Measurements from ENCODE around the gene STK11.

The STK11 gene

DNA sequence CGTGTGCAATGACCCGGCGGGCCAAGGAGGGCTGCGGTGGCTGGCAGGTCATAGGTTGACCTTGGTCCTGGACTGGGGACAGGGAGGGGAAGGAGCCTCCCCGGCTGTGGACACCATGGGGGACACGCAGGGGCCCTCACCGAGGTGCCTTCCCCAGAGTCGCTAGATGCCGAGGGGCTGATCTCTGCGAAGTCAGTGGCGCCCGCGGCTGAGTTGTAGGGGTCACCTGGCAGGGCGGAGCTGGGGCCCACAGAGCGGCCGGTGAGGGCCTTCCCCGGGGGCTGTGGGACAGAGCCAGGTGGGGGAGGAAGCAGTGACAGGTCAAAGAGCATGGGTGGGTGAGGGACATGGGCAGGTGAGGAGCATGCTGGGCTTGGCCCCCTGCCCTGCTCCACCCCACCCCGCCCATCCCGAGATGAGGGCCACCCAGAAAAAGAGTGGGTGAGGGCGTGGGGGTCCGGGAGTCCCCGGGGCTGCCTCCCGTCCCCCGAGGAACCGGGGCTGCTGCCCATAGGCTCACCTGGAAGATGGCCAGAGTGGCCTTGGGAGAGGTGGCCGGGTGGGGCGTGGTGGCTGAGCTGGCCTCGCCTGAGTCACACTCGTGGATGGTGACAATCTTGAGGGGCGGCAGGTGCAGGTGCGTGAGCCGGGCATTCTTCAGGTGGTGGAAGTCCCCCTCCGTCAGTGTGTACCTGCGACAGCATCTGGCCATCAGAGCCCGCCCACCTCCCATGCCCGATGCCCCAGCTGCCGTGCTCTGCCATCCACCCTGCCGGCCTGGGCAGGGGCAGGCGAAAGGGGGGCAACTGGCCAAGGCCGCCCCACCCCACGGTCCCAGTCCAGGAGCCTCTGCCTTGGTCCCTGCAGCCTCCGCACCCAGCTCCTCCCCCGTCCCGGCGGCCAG is 28.7 kb downstream of the STK11 start:
- Histone ChIP-seq H4K91ac (ENCODE audit: low read depth, low read length, poor library complexity) (no peak overlapping the region), H3K4me2 (ENCODE audit: insufficient read depth, low read length, poor library complexity, severe bottlenecking) (no peak overlapping the region), H3K4me1 (ENCODE audit: control insufficient read depth in 2 of 2, insufficient read depth in 1 of 2, low read depth in 1 of 2, low read length in 2 of 2) (peaks cover 14 to 17% of the 10 kb centered on the region in 2 donors), H4K8ac (ENCODE audit: low read depth, low read length) (no peak overlapping the region), H3K27me3 (ENCODE audit: control insufficient read depth in 3 of 3, insufficient read depth in 3 of 3, low read depth in 1 of 3, low read length in 3 of 3) (no peaks in the 10 kb centered on the region), H2BK5ac (ENCODE audit: low read length) (peak overlapping the region; percentile 66), H3K23ac (ENCODE audit: low read depth, low read length, poor library complexity) (peak overlapping the region; percentile 93), H3K4ac (ENCODE audit: low read length) (peak overlapping the region; percentile 53), H3K18ac (ENCODE audit: low read length) (no peak overlapping the region), H2BK15ac (ENCODE audit: low read length) (no peak overlapping the region), H2AFZ (ENCODE audit: low read length) (no peak overlapping the region), H3K9ac (ENCODE audit: low read depth, low read length, poor library complexity) (peak overlapping the region; percentile 21), H3K4me3 (ENCODE audit: low read length in 2 of 2) (no peak overlapping the region), H3K14ac (ENCODE audit: low read length) (no peak overlapping the region), H2AK5ac (ENCODE audit: low read depth, low read length) (no peak overlapping the region), H3K36me3 (replicated peaks in 1 of 2; ENCODE audit: control insufficient read depth in 2 of 2, insufficient read depth in 2 of 2, low read length in 2 of 2) (peaks cover 40 to 54% of the 10 kb centered on the region in 2 donors), H3K79me1 (ENCODE audit: low read depth, low read length) (peaks cover 33% of the 10 kb centered on the region), H2BK12ac (ENCODE audit: low read length) (no peak overlapping the region), H3K27ac (replicated peaks; ENCODE audit: low read length) (no peak overlapping the region), H3K9me3 (replicated peaks in 1 of 2; ENCODE audit: control insufficient read depth in 2 of 2, insufficient read depth in 1 of 2, low read depth in 1 of 2, low read length in 2 of 2) (no peaks in the 10 kb centered on the region), H2BK120ac (ENCODE audit: low read depth, low read length) (no peak overlapping the region)
- DNase-seq (ENCODE audit: low spot score), result no peak
- no CpG with 5 or more reads among the region's 45 CpGs for WGBS, 2 donors (ENCODE audit: extremely low coverage in 2 of 2, insufficient read length in 2 of 2, insufficient replicate concordance in 1 of 2)

DNA sequence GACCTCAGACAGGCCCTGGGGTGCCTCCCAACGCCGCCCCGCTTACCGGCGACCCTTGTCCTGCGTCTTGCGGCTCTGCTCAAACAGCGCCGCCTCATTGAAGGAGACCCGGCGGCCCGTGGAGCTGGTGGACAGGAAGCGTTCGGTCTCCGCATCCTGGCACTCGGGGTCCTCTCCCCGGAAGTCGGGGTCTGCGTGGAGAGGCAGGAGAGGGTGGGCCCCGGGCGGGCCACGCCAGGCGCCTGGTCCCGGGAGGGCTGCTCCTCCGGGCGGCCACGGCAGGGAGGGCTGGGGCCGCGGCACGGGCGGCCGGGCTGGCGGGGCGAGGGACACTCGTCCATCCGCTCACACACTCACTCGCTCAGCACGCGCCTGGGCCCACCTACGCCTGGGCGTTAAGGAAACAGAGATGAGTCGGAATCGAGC is 29.4 kb downstream of the STK11 start:
- H3K14ac ChIP-seq (ENCODE audit: low read length), result no peak overlapping the region
- WGBS, 2 donors (ENCODE audit: extremely low coverage in 2 of 2, insufficient read length in 2 of 2, insufficient replicate concordance in 1 of 2), result no CpG with 5 or more reads among the region's 43 CpGs

DNA sequence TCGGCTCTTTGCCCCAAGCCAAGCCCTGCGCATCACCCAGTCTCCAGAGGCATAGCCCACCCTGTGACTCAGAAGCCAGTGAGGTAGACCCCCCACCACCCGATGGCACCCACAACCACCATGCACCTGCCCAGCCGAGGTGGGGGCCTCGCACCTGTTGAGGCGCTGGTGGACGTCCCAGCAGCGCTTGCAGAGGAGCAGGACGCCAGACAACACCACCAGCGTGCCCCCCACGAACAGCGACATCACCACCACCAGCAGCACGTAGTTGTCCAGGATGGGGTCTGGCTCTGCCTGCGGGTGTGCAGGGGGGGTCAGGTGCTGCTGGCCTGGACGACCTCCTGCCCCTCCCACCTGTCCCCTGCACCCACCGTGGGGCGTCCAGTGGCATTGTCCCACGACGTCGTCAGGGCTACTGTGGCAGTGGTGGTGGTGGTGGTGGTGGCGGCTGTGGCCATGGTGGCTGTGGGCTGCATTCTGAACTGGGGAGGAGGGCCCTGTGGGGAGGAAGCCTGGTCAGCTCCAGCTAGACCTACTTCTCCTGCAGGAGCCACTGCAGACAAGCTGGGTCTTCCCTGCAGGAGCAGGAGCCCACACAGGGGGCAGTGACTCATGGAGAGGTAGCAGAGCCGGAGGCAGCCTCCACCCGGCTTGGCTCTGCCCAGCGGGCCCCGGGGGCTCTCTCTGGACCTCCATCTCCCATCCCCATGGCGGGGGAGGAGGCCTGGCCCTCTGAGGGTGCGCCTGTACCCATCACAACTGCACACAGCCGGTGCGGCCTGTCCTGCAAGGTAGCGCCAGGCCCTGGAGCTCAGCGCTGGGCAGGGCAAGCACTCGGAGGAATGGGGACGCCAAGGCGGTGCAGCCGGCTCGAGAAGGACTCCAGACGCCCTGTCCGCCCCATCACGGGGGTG is 30.3 kb downstream of the STK11 start:
- peak overlapping the region; percentile 68 for H3K27ac ChIP-seq (replicated peaks; ENCODE audit: low read length)
- no peaks in the 10 kb centered on the region for H3K9me3 ChIP-seq (replicated peaks in 1 of 2; ENCODE audit: control insufficient read depth in 2 of 2, insufficient read depth in 1 of 2, low read depth in 1 of 2, low read length in 2 of 2)
- H2BK15ac ChIP-seq (ENCODE audit: low read length), result peak overlapping the region; percentile 92
- no CpG with 5 or more reads among the region's 39 CpGs for WGBS, 2 donors (ENCODE audit: extremely low coverage in 2 of 2, insufficient read length in 2 of 2, insufficient replicate concordance in 1 of 2)
- H3K4me3 ChIP-seq (ENCODE audit: low read length in 2 of 2), result peak overlapping the region; percentile 69 to 82
- no peaks in the 10 kb centered on the region for H3K27me3 ChIP-seq (ENCODE audit: control insufficient read depth in 3 of 3, insufficient read depth in 3 of 3, low read depth in 1 of 3, low read length in 3 of 3)
- peak overlapping the region; percentile 69 for H3K4me2 ChIP-seq (ENCODE audit: insufficient read depth, low read length, poor library complexity, severe bottlenecking)
- H3K18ac ChIP-seq (ENCODE audit: low read length), result peak overlapping the region; percentile 97
- peak overlapping the region; percentile 100 for H2AK5ac ChIP-seq (ENCODE audit: low read depth, low read length)
- H2BK120ac ChIP-seq (ENCODE audit: low read depth, low read length), result peak overlapping the region; percentile 94
- H2AFZ ChIP-seq (ENCODE audit: low read length), result no peak overlapping the region
- H4K8ac ChIP-seq (ENCODE audit: low read depth, low read length), result peak overlapping the region; percentile 100
- H3K9ac ChIP-seq (ENCODE audit: low read depth, low read length, poor library complexity), result peak overlapping the region; percentile 90
- peak overlapping the region; percentile 93 for H3K23ac ChIP-seq (ENCODE audit: low read depth, low read length, poor library complexity)
- peak overlapping the region; percentile 97 for H2BK12ac ChIP-seq (ENCODE audit: low read length)
- H4K91ac ChIP-seq (ENCODE audit: low read depth, low read length, poor library complexity), result peak overlapping the region; percentile 92
- H3K79me1 ChIP-seq (ENCODE audit: low read depth, low read length), result peaks cover 37% of the 10 kb centered on the region
- peak overlapping the region; percentile 93 for H2BK5ac ChIP-seq (ENCODE audit: low read length)
- H3K36me3 ChIP-seq (replicated peaks in 1 of 2; ENCODE audit: control insufficient read depth in 2 of 2, insufficient read depth in 2 of 2, low read length in 2 of 2), result peaks cover 34 to 45% of the 10 kb centered on the region in 2 donors
- peaks cover 19 to 24% of the 10 kb centered on the region in 2 donors for H3K4me1 ChIP-seq (ENCODE audit: control insufficient read depth in 2 of 2, insufficient read depth in 1 of 2, low read depth in 1 of 2, low read length in 2 of 2)
- no peak for DNase-seq (ENCODE audit: low spot score)
- peak overlapping the region; percentile 89 for H3K14ac ChIP-seq (ENCODE audit: low read length)
- H3K4ac ChIP-seq (ENCODE audit: low read length), result peak overlapping the region; percentile 100

More for the DNA sequence above, 29.4 kb downstream of the STK11 start:
- no peak overlapping the region for H4K91ac ChIP-seq (ENCODE audit: low read depth, low read length, poor library complexity)
- H2BK15ac ChIP-seq (ENCODE audit: low read length), result peak overlapping the region; percentile 81
- H3K4me1 ChIP-seq (ENCODE audit: control insufficient read depth in 2 of 2, insufficient read depth in 1 of 2, low read depth in 1 of 2, low read length in 2 of 2), result peaks cover 19 to 23% of the 10 kb centered on the region in 2 donors
- H3K9ac ChIP-seq (ENCODE audit: low read depth, low read length, poor library complexity), result no peak overlapping the region
- H3K79me1 ChIP-seq (ENCODE audit: low read depth, low read length), result peaks cover 37% of the 10 kb centered on the region
- DNase-seq (ENCODE audit: low spot score), result no peak
- H2BK5ac ChIP-seq (ENCODE audit: low read length), result peak overlapping the region; percentile 93
- no peak overlapping the region for H3K4me3 ChIP-seq (ENCODE audit: low read length in 2 of 2)
- H3K9me3 ChIP-seq (replicated peaks in 1 of 2; ENCODE audit: control insufficient read depth in 2 of 2, insufficient read depth in 1 of 2, low read depth in 1 of 2, low read length in 2 of 2), result no peaks in the 10 kb centered on the region
- no peak overlapping the region for H3K18ac ChIP-seq (ENCODE audit: low read length)
- H2AFZ ChIP-seq (ENCODE audit: low read length), result no peak overlapping the region
- no peaks in the 10 kb centered on the region for H3K27me3 ChIP-seq (ENCODE audit: control insufficient read depth in 3 of 3, insufficient read depth in 3 of 3, low read depth in 1 of 3, low read length in 3 of 3)
- no peak overlapping the region for H3K4me2 ChIP-seq (ENCODE audit: insufficient read depth, low read length, poor library complexity, severe bottlenecking)
- peaks cover 40 to 54% of the 10 kb centered on the region in 2 donors for H3K36me3 ChIP-seq (replicated peaks in 1 of 2; ENCODE audit: control insufficient read depth in 2 of 2, insufficient read depth in 2 of 2, low read length in 2 of 2)
- peak overlapping the region; percentile 93 for H3K23ac ChIP-seq (ENCODE audit: low read depth, low read length, poor library complexity)
- H2BK12ac ChIP-seq (ENCODE audit: low read length), result peak overlapping the region; percentile 84
- H2BK120ac ChIP-seq (ENCODE audit: low read depth, low read length), result no peak overlapping the region
- H4K8ac ChIP-seq (ENCODE audit: low read depth, low read length), result no peak overlapping the region
- H3K27ac ChIP-seq (replicated peaks; ENCODE audit: low read length), result no peak overlapping the region
- H2AK5ac ChIP-seq (ENCODE audit: low read depth, low read length), result peak overlapping the region; percentile 100
- no peak overlapping the region for H3K4ac ChIP-seq (ENCODE audit: low read length)

Data from neuronal stem cell (in vitro differentiated cells).